HPDE6-E6E7 (cell line): Measurements from ENCODE around the gene RUVBL2.
"Not testable (repeated sequence)": the region's sequence is repeated elsewhere in the genome, so short reads cannot be mapped to it uniquely, and the experiment has no call there.

Experiments
- DNase-seq: peaks from one replicate; pipeline ENCODE4 v3.0.0; 2011; ENCODE audit warnings: missing footprints; ENCODE audit errors: extremely low spot score

The RUVBL2 gene

DNA sequence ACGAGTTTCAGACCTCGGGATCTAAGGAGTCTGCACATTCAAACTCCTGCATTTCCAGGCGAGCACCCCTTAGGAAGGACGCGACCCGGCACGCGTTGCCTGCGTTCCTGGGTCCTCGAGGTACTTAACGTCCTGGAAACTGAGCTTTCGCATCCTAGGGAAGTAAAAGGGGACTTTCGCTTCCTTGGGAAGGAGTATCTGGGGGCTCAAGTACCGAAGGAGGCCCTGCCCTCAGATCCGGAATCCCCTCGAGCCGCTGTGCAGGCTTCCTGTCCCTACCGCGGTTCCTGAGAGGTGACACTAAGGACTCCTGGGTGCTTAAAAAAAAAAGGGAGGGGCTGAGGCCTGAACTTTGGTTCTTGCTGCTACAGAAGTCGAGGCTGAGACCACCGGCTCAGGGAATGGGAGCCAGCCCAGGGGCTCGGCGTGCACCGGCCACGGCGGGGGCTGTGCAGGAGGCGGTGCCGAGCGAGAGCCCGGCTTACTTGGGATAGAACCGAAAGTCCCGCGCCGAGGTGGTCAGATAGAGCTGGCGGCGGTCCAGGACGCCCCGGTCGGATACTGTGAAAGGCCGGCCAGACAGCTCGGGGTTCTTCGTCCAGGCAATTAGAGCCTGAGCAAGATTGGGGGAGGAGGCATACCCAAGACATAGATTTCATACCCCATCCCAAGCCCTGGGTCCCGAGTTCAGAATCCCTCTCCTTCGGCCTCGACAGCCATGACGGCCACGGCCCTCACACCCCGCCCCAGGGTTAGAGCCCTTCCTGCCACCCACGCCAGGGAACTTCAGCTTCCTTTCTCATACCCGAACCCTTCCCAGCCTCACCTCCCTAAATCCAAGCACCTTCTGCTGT, 24.9 kb downstream of the RUVBL2 start:
- not testable (repeated sequence) for DNase-seq

GRCh38 chr19:49019242-49019932, 25.7 kb downstream of the RUVBL2 start:
- peak; percentile 49 for DNase-seq

DNA sequence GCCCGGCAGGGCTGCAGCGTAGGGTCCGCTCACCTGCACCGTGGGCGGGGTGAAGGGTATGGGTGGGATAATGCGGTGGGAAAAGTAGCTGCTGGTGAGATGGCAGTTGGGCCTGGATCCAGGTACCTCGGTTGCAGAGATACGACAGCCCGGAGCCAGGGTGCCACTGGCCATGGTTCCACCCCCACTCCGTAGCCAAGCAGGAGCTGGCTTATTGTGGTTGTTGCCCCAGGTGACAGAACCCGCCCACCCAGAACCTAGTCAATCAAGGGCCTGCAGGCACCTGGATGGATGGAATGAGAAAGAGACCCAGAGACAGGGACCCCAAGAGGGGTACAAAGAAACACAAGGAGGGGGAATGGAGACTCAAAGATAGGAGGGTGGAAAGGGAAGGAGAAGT, 26.7 kb downstream of the RUVBL2 start:
- no peak for DNase-seq

GRCh38 chr19:49020931-49021895, 27.5 kb downstream of the RUVBL2 start:
- DNase-seq: no peak

- DNase-seq: no peak
Measured at GRCh38 chr19:49022116-49022515, 28.4 kb downstream of the RUVBL2 start.

DNA sequence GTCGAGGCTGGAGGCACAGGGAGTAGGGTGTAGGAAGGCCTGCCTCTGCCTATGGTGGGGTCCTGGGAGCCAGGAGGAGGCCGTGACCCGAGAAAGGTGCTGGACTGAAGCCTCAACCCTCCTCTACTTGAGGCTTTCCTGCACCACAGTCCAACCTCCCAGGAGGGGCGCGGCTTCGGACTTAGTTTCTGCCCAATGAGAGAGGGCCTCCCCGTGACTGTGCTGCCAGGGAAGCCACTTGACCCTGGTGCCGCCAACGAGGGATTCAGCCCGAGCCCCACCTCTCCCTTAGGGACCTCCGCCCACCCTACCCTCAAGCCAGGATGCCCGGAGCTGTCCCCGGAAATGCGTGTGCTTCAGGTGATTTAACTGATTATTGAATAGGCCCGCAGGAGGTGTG, 30.5 kb downstream of the RUVBL2 start, which contains the start of gene CGB3:
TSS of gene CGB3 (minus strand) at position 101 of the 400 bp plus-strand sequence. CDS start 362 bp downstream, outside the sequence.
- DNase-seq: not testable (repeated sequence)

DNA sequence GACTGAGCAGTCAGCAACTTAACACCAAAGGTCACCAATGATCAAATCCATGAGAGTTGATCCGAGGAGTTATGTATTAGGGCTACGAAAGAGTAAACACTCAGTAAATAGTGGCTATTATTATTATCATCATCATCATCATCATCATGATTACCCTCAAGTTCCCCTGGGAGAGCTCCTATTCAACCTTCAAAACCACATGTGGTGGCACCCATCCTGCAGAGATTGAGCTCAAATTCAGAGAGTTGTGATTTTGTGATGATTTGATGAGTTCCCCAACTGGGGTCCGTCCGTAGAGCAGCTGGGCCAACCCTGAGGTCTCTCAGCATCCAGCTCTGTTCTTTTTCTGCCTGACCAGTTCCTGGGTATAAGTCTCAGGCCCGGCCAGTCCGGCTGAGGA, 31.4 kb downstream of the RUVBL2 start:
- DNase-seq: not testable (repeated sequence)

DNA sequence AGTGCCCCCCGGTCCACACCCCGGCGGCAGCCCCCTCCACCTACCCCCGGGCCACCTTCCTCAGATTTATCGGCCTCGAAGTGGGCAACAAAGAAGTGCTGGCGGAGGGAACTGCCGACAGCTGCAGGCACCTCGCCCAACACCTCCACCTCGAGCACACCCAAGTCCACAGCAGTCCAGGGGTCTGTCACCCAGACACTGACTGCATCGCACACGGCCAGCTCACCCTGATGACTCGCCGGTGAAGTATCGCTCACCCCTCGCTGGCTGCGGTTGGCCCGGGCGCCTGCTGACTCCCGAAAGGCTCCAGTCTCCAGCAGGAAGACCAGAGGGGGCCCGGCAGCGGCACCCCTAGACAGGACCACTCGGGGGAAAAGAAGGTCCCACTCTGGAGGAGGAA, 31.9 kb downstream of the RUVBL2 start:
- not testable (repeated sequence) for DNase-seq

DNA sequence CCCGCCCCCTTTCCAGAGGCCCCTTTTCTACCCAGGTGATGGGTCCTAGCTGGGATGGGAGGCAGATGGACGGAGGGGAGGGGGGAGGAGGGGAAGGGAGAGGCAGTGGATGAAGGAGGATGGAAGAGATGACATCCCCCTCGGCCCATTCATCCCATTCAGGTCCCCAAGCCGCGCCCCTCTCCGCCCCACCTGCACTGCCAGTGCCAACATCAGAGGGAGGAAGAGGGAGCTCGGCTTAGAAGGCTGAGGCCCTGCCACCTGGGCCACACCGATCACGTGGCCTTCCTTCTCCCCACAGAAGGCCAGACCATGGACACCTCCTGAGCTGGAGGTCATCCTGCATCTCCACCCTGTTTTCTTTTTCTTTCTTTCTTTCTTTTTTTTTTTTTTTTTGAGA, 35.0 kb downstream of the RUVBL2 start:
- DNase-seq: not testable (repeated sequence)

GRCh38 chr19:49029749-49030148, 36.1 kb downstream of the RUVBL2 start:
- not testable (repeated sequence) for DNase-seq

GRCh38 chr19:49030323-49030722, 36.6 kb downstream of the RUVBL2 start:
- DNase-seq: not testable (repeated sequence)

GRCh38 chr19:49031642-49032301, 38.1 kb downstream of the RUVBL2 start, which contains the start of gene CGB2:
Gene CGB2 (plus strand): TSS chr19:49031890. CDS start chr19:49032096, 206 bp downstream.
- DNase-seq: not testable (repeated sequence)

GRCh38 chr19:49036815-49037214, 43.1 kb downstream of the RUVBL2 start, which contains the start of gene CGB1:
Gene CGB1 (minus strand): TSS chr19:49036895. CDS start chr19:49036711, 184 bp downstream.
- DNase-seq: not testable (repeated sequence)

DNA sequence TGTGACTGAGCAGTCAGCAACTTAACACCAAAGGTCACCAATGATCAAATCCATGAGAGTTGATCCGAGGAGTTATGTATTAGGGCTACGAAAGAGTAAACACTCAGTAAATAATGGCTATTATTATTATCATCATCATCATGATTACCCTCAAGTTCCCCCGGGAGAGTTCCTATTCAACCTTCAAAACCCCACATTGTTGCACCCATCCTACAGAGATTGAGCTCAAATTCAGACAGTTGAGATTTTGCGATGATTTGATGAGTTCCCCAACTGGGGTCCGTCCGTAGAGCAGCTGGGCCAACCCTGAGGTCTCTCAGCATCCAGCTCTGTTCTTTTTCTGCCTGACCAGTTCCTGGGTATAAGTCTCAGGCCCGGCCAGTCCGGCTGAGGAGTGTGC, 44.4 kb downstream of the RUVBL2 start:
- not testable (repeated sequence) for DNase-seq

- not testable (repeated sequence) for DNase-seq
Measured at GRCh38 chr19:49038557-49039276, 45.0 kb downstream of the RUVBL2 start.

DNA sequence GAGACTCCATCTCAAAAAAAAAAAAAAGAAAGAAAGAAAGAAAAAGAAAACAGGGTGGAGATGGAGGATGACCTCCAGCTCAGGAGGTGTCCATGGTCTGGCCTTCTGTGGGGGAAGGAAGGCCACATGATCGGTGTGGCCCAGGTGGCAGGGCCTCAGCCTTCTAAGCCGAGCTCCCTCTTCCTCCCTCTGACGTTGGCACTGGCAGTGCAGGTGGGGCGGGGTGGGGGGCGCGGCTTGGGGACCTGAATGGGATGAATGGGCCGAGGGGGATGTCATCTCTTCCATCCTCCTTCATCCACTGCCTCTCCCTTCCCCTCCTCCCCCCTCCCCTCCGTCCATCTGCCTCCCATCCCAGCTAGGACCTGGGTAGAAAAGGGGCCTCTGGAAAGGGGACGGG, 46.0 kb downstream of the RUVBL2 start:
- not testable (repeated sequence) for DNase-seq

GRCh38 chr19:49042177-49042576, 48.5 kb downstream of the RUVBL2 start:
- no peak for DNase-seq

DNA sequence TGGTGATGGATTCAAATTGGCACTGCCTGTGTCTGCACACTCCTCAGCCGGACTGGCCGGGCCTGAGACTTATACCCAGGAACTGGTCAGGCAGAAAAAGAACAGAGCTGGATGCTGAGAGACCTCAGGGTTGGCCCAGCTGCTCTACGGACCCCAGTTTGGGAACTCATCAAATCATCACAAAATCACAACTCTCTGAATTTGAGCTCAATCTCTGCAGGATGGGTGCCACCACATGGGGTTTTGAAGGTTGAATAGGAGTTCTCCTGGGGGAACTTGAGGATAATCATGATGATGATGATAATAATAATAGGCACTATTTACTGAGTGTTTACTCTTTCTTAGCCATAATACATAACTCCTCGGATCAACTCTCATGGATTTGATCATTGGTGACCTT, 49.0 kb downstream of the RUVBL2 start:
- DNase-seq: not testable (repeated sequence)

GRCh38 chr19:49043548-49043947, 49.9 kb downstream of the RUVBL2 start, which contains the start of gene CGB5:
Gene CGB5 (plus strand): TSS chr19:49043848. CDS start chr19:49044210, 362 bp downstream.
- DNase-seq: not testable (repeated sequence)

- not testable (repeated sequence) for DNase-seq
Measured at GRCh38 chr19:49049011-49049410, 55.3 kb downstream of the RUVBL2 start, which contains the start of gene CGB8. Gene CGB8 (minus strand): TSS chr19:49049111. CDS start chr19:49048739, 372 bp downstream.
